ENCODE measurements around the gene IFNA8. TPM values are rescaled to one million over a fixed set of nuclear protein-coding genes. Genes with fewer than 3 reads are reported as not detected.
"Not testable (repeated sequence)": the region's sequence is repeated elsewhere in the genome, so short reads cannot be mapped to it uniquely, and the experiment has no call there.

IFNA8 gene
- total RNA-seq (2013) = not detected
- polyA plus RNA-seq = not detected
- polyA minus RNA-seq = not detected in 2 replicates
- total RNA-seq = 0 to 0.90 (median 0) reads per million in 11 experiments

GRCh38 chr9:21408817-21409216 is at the start of gene IFNA8:
Gene IFNA8 (plus strand): TSS chr9:21409117. CDS start chr9:21409177, 60 bp downstream.
- Histone ChIP-seq H3K27me3 (ENCODE audit: control insufficient read depth in 2 of 2, insufficient read depth in 2 of 2, low read length in 2 of 2) (peaks cover 11 to 13% of the 10 kb centered on the region in 2 donors), H3K4me2 (replicated peaks; ENCODE audit: extremely low read depth, low read length, poor library complexity, severe bottlenecking) (no peak within 1 kb of the TSS), H3K27ac (ENCODE audit: low read depth in 1 of 2, low read length in 2 of 2) (no peak within 1 kb of the TSS), H3K4me1 (ENCODE audit: control insufficient read depth in 1 of 2, insufficient read depth in 2 of 2, low read length in 2 of 2) (peaks cover 0 to 6% of the 10 kb centered on the region in 2 donors), H4K20me1 (ENCODE audit: insufficient read depth, low read length) (no peaks in the 10 kb centered on the region), H3K4me3 (replicated peaks in 1 of 3; ENCODE audit: low read depth in 2 of 3, low read length in 3 of 3) (no peak within 1 kb of the TSS), H2AFZ (ENCODE audit: insufficient read depth, low read depth, low read length, poor library complexity, severe bottlenecking) (no peak within 1 kb of the TSS), H3K9me3 (replicated peaks in 1 of 2; ENCODE audit: control insufficient read depth in 1 of 2, insufficient read depth in 1 of 2, low read length in 2 of 2) (no peaks in the 10 kb centered on the region), H3K9ac (ENCODE audit: insufficient read depth, low read length, poor library complexity, severe bottlenecking) (no peak within 1 kb of the TSS), H3K36me3 (replicated peaks in 1 of 2; ENCODE audit: control insufficient read depth in 1 of 2, insufficient read depth in 2 of 2, low read length in 2 of 2) (no peaks in the 10 kb centered on the region), H3K79me2 (ENCODE audit: insufficient read depth, low read length) (no peaks in the 10 kb centered on the region)
- TF ChIP-seq, protein P1, sequence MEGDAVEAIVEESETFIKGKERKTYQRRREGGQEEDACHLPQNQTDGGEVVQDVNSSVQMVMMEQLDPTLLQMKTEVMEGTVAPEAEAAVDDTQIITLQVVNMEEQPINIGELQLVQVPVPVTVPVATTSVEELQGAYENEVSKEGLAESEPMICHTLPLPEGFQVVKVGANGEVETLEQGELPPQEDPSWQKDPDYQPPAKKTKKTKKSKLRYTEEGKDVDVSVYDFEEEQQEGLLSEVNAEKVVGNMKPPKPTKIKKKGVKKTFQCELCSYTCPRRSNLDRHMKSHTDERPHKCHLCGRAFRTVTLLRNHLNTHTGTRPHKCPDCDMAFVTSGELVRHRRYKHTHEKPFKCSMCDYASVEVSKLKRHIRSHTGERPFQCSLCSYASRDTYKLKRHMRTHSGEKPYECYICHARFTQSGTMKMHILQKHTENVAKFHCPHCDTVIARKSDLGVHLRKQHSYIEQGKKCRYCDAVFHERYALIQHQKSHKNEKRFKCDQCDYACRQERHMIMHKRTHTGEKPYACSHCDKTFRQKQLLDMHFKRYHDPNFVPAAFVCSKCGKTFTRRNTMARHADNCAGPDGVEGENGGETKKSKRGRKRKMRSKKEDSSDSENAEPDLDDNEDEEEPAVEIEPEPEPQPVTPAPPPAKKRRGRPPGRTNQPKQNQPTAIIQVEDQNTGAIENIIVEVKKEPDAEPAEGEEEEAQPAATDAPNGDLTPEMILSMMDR (IDR thresholded peaks at IDR 0.05) = no peak
- Mint-ChIP-seq H3K9me3 (no peaks in the 10 kb centered on the region), H3K27me3 (ENCODE audit: low read depth in 3 of 3) (peaks cover 5 to 16% (median 12%) of the 10 kb centered on the region in 3 donors), H3K4me1 (peaks cover 20% of the 10 kb centered on the region), H3K4me3 (no peak within 1 kb of the TSS), H3K36me3 (no peaks in the 10 kb centered on the region), H3K27ac (no peak within 1 kb of the TSS)
- WGBS (ENCODE audit: insufficient coverage) = 33% methylated on average over 1 of the region's 1 CpG
- intact Hi-C loops (cut with micrococcal nuclease) = no loop called here
- DNase-seq = no peak

- Histone ChIP-seq H4K20me1 (ENCODE audit: insufficient read depth, low read length) (no peaks in the 10 kb centered on the region), H3K4me3 (replicated peaks in 1 of 3; ENCODE audit: low read depth in 2 of 3, low read length in 3 of 3) (no peak overlapping the region), H3K79me2 (ENCODE audit: insufficient read depth, low read length) (no peaks in the 10 kb centered on the region), H3K4me2 (replicated peaks; ENCODE audit: extremely low read depth, low read length, poor library complexity, severe bottlenecking) (no peak overlapping the region), H3K9me3 (replicated peaks in 1 of 2; ENCODE audit: control insufficient read depth in 1 of 2, insufficient read depth in 1 of 2, low read length in 2 of 2) (no peaks in the 10 kb centered on the region), H3K27me3 (ENCODE audit: control insufficient read depth in 2 of 2, insufficient read depth in 2 of 2, low read length in 2 of 2) (no peaks in the 10 kb centered on the region), H3K9ac (ENCODE audit: insufficient read depth, low read length, poor library complexity, severe bottlenecking) (no peak overlapping the region), H3K4me1 (ENCODE audit: control insufficient read depth in 1 of 2, insufficient read depth in 2 of 2, low read length in 2 of 2) (peaks cover 11 to 14% of the 10 kb centered on the region in 2 donors), H3K36me3 (replicated peaks in 1 of 2; ENCODE audit: control insufficient read depth in 1 of 2, insufficient read depth in 2 of 2, low read length in 2 of 2) (no peaks in the 10 kb centered on the region), H2AFZ (ENCODE audit: insufficient read depth, low read depth, low read length, poor library complexity, severe bottlenecking) (no peak overlapping the region), H3K27ac (ENCODE audit: low read depth in 1 of 2, low read length in 2 of 2) (no peak overlapping the region)
- peaks cover 0 to 2% (median 0%) of the 10 kb centered on the region in 7 donors for H3K9me3 Mint-ChIP-seq
- DNase-seq = no peak
- H3K4me1 Mint-ChIP-seq = peaks cover 17% of the 10 kb centered on the region
- TF ChIP-seq, protein P1 (IDR thresholded peaks at IDR 0.05) = no peak
- H3K36me3 Mint-ChIP-seq = no peaks in the 10 kb centered on the region
- H3K27ac Mint-ChIP-seq = no peak overlapping the region
- intact Hi-C loops (cut with micrococcal nuclease) = no loop called here
- H3K27me3 Mint-ChIP-seq (ENCODE audit: low read depth in 3 of 3) = peaks cover 4 to 8% (median 8%) of the 10 kb centered on the region in 3 donors
- 100% methylated on average over 1 of the region's 8 CpGs for WGBS (ENCODE audit: insufficient coverage)
- H3K4me3 Mint-ChIP-seq = no peak overlapping the region
These were observed 46.6 kb upstream of the IFNA8 start for GRCh38 chr9:21362287-21362686.

DNA sequence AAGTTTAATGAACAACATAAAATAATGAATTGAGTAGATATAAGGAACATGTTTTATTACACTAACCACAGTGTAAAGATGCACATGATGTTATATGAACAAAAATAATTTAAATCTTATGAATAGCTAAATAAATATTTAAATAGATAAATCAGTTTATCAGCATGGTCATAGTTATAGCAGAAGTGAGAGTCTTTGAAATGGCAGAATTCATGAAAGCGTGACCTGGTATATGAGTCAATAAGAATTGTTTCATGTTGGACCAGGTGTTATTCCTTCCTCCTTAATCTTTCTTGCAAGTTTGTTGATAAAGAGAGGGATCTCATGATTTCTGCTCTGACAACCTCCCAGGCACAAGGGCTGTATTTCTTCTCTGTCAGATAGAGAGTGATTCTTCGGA is 41.7 kb upstream of the IFNA8 start:
- H3K4me3 ChIP-seq (replicated peaks in 1 of 3; ENCODE audit: low read depth in 2 of 3, low read length in 3 of 3); H3K4me2 ChIP-seq (replicated peaks; ENCODE audit: extremely low read depth, low read length, poor library complexity, severe bottlenecking); H3K9ac ChIP-seq (ENCODE audit: insufficient read depth, low read length, poor library complexity, severe bottlenecking); DNase-seq; H3K4me1 Mint-ChIP-seq; intact Hi-C loops (cut with micrococcal nuclease); H3K27ac ChIP-seq (ENCODE audit: low read depth in 1 of 2, low read length in 2 of 2); H3K36me3 Mint-ChIP-seq; H3K27me3 ChIP-seq (ENCODE audit: control insufficient read depth in 2 of 2, insufficient read depth in 2 of 2, low read length in 2 of 2); H3K9me3 ChIP-seq (replicated peaks in 1 of 2; ENCODE audit: control insufficient read depth in 1 of 2, insufficient read depth in 1 of 2, low read length in 2 of 2); H2AFZ ChIP-seq (ENCODE audit: insufficient read depth, low read depth, low read length, poor library complexity, severe bottlenecking); H3K27ac Mint-ChIP-seq; H3K36me3 ChIP-seq (replicated peaks in 1 of 2; ENCODE audit: control insufficient read depth in 1 of 2, insufficient read depth in 2 of 2, low read length in 2 of 2); H3K9me3 Mint-ChIP-seq; H3K4me3 Mint-ChIP-seq; H3K79me2 ChIP-seq (ENCODE audit: insufficient read depth, low read length); H3K4me1 ChIP-seq (ENCODE audit: control insufficient read depth in 1 of 2, insufficient read depth in 2 of 2, low read length in 2 of 2); H4K20me1 ChIP-seq (ENCODE audit: insufficient read depth, low read length): not testable (repeated sequence)
- peaks cover 3 to 16% (median 8%) of the 10 kb centered on the region in 3 donors for H3K27me3 Mint-ChIP-seq (ENCODE audit: low read depth in 3 of 3)
- WGBS (ENCODE audit: insufficient coverage) = no CpG with 5 or more reads among the region's 2 CpGs

Measured in CD14-positive monocyte (primary cell).